RWPE1 (cell line): ENCODE results near the gene LRP1B.
"Not testable (repeated sequence)": the region's sequence is repeated elsewhere in the genome, so short reads cannot be mapped to it uniquely, and the experiment has no call there.

Experiments
- CTCF ChIA-PET: fragments of 350-600 bp; sonication (Branson Sonifier 250); formaldehyde crosslinking; extraction: SDS; loops from one replicate; lab custom pipeline; 2021; lab: Yijun Ruan, JAX
- POLR2A ChIA-PET: fragments of 400-600 bp; formaldehyde crosslinking; extraction: SDS; loops from one replicate; lab custom pipeline; 2020; ENCODE audit warnings: antibody characterized with exemption; ENCODE audit not compliant: low non-redundant PET; lab: Yijun Ruan, JAX
- DNase-seq: peaks from one replicate; pipeline ENCODE4 v3.0.0; 2012; ENCODE audit warnings: low spot score
- H3K27ac ChIP-seq: fragments of 450-650 bp; 2 replicates; pipeline ENCODE4 v1.5.1; 2017
- TF ChIP-seq, protein P1 (sequence below): fragments of 450-650 bp; conservative IDR thresholded peaks from 2 replicates; pipeline ENCODE4 v1.5.1; 2017; ENCODE audit warnings: low read depth, mild to moderate bottlenecking

Gene LRP1B

GRCh38 chr2:141182246-141182645 is 948.6 kb downstream of the LRP1B start:
- ChIA-PET POLR2A (no interaction called here), CTCF (no interaction called here)

GRCh38 chr2:141169117-141169516 is 961.7 kb downstream of the LRP1B start:
- POLR2A ChIA-PET, CTCF ChIA-PET, H3K27ac ChIP-seq: not testable (repeated sequence)

More at GRCh38 chr2:141182246-141182645, 948.6 kb downstream of the LRP1B start:
- no peak overlapping the region for H3K27ac ChIP-seq
- no peak for DNase-seq
- TF ChIP-seq, protein P1, sequence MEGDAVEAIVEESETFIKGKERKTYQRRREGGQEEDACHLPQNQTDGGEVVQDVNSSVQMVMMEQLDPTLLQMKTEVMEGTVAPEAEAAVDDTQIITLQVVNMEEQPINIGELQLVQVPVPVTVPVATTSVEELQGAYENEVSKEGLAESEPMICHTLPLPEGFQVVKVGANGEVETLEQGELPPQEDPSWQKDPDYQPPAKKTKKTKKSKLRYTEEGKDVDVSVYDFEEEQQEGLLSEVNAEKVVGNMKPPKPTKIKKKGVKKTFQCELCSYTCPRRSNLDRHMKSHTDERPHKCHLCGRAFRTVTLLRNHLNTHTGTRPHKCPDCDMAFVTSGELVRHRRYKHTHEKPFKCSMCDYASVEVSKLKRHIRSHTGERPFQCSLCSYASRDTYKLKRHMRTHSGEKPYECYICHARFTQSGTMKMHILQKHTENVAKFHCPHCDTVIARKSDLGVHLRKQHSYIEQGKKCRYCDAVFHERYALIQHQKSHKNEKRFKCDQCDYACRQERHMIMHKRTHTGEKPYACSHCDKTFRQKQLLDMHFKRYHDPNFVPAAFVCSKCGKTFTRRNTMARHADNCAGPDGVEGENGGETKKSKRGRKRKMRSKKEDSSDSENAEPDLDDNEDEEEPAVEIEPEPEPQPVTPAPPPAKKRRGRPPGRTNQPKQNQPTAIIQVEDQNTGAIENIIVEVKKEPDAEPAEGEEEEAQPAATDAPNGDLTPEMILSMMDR: no peak

DNA sequence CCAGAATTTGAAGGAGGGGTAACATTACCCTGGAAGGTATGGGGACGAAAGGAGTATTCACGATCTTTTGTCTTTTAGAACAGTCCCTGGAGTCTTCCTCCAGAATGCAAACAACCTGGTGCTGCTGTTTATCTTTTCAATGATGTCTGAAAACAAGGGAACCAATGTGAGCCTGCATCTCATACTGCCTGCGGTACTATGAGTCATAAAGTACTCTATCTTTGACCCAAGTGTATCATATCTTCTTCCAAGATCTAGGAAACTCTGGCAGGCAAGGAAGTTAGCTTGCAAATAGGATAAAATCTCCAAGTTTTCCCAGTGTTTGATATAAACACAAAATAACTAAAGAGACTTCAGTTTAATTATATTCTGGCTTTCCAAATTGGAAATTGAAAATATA is 968.5 kb downstream of the LRP1B start:
- ChIA-PET POLR2A (no interaction called here), CTCF (interaction anchor here (0.6 kb wide), 2 partner anchors 19 to 355 kb away, joined by 10 to 14 read pairs; no protein-coding TSS in a partner anchor)
- no peak for DNase-seq
- TF ChIP-seq, protein P1: no peak
- H3K27ac ChIP-seq: no peak overlapping the region

More at GRCh38 chr2:141169117-141169516, 961.7 kb downstream of the LRP1B start:
- not testable (repeated sequence) for DNase-seq

GRCh38 chr2:141151611-141152286 is 979.1 kb downstream of the LRP1B start:
- ChIA-PET CTCF (interaction anchor here (0.7 kb wide), 1 partner anchor 1157 kb away, joined by 3 read pairs; no protein-coding TSS in a partner anchor), POLR2A (no interaction called here)
- H3K27ac ChIP-seq: no peak overlapping the region
- TF ChIP-seq, protein P1: no peak
- no peak for DNase-seq

DNA sequence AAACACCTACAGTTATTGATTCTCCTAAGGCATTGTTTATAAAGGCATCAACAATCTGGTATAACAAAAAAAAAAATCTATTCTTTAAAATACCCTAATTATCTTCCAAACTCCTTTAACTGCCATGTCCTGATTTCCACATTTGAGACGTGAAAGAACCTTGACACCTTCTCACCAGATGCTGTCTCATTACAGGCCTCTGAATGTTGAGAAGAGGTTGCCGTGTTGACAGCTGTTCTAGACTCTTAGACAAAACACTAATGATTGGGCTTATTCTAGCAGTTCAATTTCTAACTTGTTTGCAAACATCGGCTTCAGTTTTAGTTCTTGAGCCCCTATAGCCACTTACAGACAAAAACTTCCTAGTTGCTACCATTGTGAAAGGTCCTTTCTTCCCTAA is 988.8 kb downstream of the LRP1B start:
- TF ChIP-seq, protein P1: no peak
- ChIA-PET CTCF (no interaction called here), POLR2A (no interaction called here)
- no peak for DNase-seq
- H3K27ac ChIP-seq: no peak overlapping the region

GRCh38 chr2:141137122-141137693 is 993.6 kb downstream of the LRP1B start:
- TF ChIP-seq, protein P1: no peak
- POLR2A ChIA-PET: interaction anchor here (0.6 kb wide), 1 partner anchor 44 kb away, joined by 4 read pairs; no protein-coding TSS in a partner anchor
- DNase-seq: no peak
- H3K27ac ChIP-seq: no peak overlapping the region
- CTCF ChIA-PET: no interaction called here

GRCh38 chr2:141133883-141134282 is 996.9 kb downstream of the LRP1B start:
- POLR2A ChIA-PET: no interaction called here
- H3K27ac ChIP-seq: no peak overlapping the region
- CTCF ChIA-PET: no interaction called here
- TF ChIP-seq, protein P1: no peak
- DNase-seq: no peak
